Right atrium auricular region (tissue), 2 donors: ENCODE results near the gene GPC3. TPM values are rescaled to one million over a fixed set of nuclear protein-coding genes. Genes with fewer than 3 reads are reported as not detected.

Experiments
- DNase-seq: peaks from one replicate; pipeline ENCODE4 v3.0.0-alpha.2; 2019; ENCODE audit warnings: low spot score
- H3K27ac ChIP-seq, 2 donors: fragments of 200-600 bp; sonication (generic); 1 replicate in 1 of 2; 2 replicates in 1 of 2; pipeline ENCODE4 v1.5.1; 2016 to 2019
- H3K27me3 ChIP-seq, 2 donors: fragments of 200-600 bp; sonication (generic); one replicate each; pipeline versions ENCODE4 v1.5.1 to v1.6.0; 2017 to 2019
- H3K36me3 ChIP-seq: fragments of 200-600 bp; sonication (generic); one replicate; pipeline ENCODE4 v1.5.1; 2016
- H3K4me1 ChIP-seq, 2 donors: fragments of 200-600 bp; sonication (generic); one replicate each; pipeline versions ENCODE4 v1.5.1 to v1.6.0; 2017 to 2019
- H3K4me3 ChIP-seq, 2 donors: fragments of 200-600 bp; sonication (generic); 1 replicate in 1 of 2; 2 replicates in 1 of 2; pipeline ENCODE4 v1.5.1; 2017 to 2019; ENCODE audit warnings: mild to moderate bottlenecking in 1 of 2, moderate library complexity in 1 of 2
- H3K9me3 ChIP-seq, 2 donors: fragments of 200-600 bp; sonication (generic); one replicate each; pipeline ENCODE4 v1.5.1; 2019
- CTCF ChIP-seq, 2 donors: fragments of 200-600 bp; sonication (generic); IDR thresholded peaks; one replicate each; pipeline ENCODE4 v1.5.1; 2019; ENCODE audit warnings: antibody characterized with exemption in 2 of 2
- total RNA-seq, 2 donors: library from RNA; depleted of rRNA; stranded (reverse); fragments of >200 nt; gene quantifications; one replicate each; pipeline ENCODE4 v1.1.0, GENCODE V29; 2016

GPC3 gene
- total RNA-seq, 2 donors from 2014 or later: 3.5 to 18.6 TPM

- peaks cover 0 to 4% of the 10 kb centered on the region in 2 donors for H3K27me3 ChIP-seq
- H3K4me3 ChIP-seq: no peak overlapping the region
- H3K36me3 ChIP-seq: no peaks in the 10 kb centered on the region
- no peak overlapping the region for H3K27ac ChIP-seq
- DNase-seq: no peak
- H3K4me1 ChIP-seq: no peaks in the 10 kb centered on the region
- TF ChIP-seq CTCF (IDR thresholded peaks at IDR 0.05): no peak
- no peaks in the 10 kb centered on the region for H3K9me3 ChIP-seq
Observed at GRCh38 chrX:133965321-133965720, 20.1 kb downstream of the GPC3 start.

- Histone ChIP-seq H3K27me3 (no peaks in the 10 kb centered on the region), H3K27ac (no peak overlapping the region), H3K4me3 (no peak overlapping the region), H3K9me3 (no peaks in the 10 kb centered on the region), H3K36me3 (no peaks in the 10 kb centered on the region), H3K4me1 (no peaks in the 10 kb centered on the region)
- no peak for DNase-seq
- TF ChIP-seq CTCF (IDR thresholded peaks at IDR 0.05): no peak
Observed at GRCh38 chrX:133961046-133961445, 24.3 kb downstream of the GPC3 start.

- no peaks in the 10 kb centered on the region for H3K36me3 ChIP-seq
- H3K27me3 ChIP-seq: no peaks in the 10 kb centered on the region
- H3K9me3 ChIP-seq: no peaks in the 10 kb centered on the region
- DNase-seq: no peak
- H3K27ac ChIP-seq: no peak overlapping the region
- no peak for TF ChIP-seq CTCF (IDR thresholded peaks at IDR 0.05)
- no peaks in the 10 kb centered on the region for H3K4me1 ChIP-seq
- no peak overlapping the region for H3K4me3 ChIP-seq
Observed at GRCh38 chrX:133959972-133960371, 25.4 kb downstream of the GPC3 start.

GRCh38 chrX:133958997-133959688, 26.3 kb downstream of the GPC3 start:
- Histone ChIP-seq H3K4me3 (no peak overlapping the region), H3K4me1 (no peaks in the 10 kb centered on the region), H3K27ac (no peak overlapping the region), H3K9me3 (no peaks in the 10 kb centered on the region), H3K36me3 (no peaks in the 10 kb centered on the region), H3K27me3 (no peaks in the 10 kb centered on the region)
- DNase-seq: no peak
- TF ChIP-seq CTCF (IDR thresholded peaks at IDR 0.05): no peak

- no peak for TF ChIP-seq CTCF (IDR thresholded peaks at IDR 0.05)
- Histone ChIP-seq H3K27me3 (no peaks in the 10 kb centered on the region), H3K27ac (no peak overlapping the region), H3K4me1 (no peaks in the 10 kb centered on the region), H3K36me3 (no peaks in the 10 kb centered on the region), H3K4me3 (no peak overlapping the region), H3K9me3 (no peaks in the 10 kb centered on the region)
- DNase-seq: no peak
Observed at GRCh38 chrX:133956570-133957340, 28.6 kb downstream of the GPC3 start.
